HG03196 (cell line): ENCODE measurements around the gene TMEM52B.
A peak's percentile ranks its signal among the peaks of the same experiment; 100 is the strongest.

Experiments used
- ATAC-seq: cut with Tn5 transposase; IDR thresholded peaks from one replicate; pipeline ENCODE4 v1.9.1; 2021; ENCODE audit not compliant: unreplicated experiment

Gene TMEM52B

DNA sequence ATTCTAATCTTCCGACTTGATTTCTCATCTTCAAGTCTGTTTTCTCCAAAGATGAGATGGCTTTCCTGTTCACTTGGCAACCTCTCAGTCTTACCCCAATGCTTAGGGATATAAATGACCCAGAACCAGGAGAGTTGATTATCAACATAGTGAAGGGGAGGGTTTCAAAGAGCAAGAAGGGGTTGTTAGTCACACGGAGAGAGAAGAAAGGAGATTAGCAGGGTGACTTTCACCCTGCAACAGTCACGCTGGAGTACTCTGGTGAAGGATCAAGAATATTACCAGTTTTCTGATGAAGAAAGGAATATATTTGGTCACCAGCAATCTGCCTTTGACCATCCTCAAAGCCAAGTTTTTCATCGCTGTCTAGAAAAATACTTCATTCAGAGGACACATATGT is at the start of gene TMEM52B:
Gene TMEM52B (plus strand): TSS at position 212 of the 400 bp plus-strand sequence. CDS start 543 bp downstream, outside the sequence.
- ATAC-seq = no peak

- peak; percentile 71 for ATAC-seq
These were observed 48.8 kb upstream of the TMEM52B start, which contains the start of gene CLEC7A for GRCh38 chr12:10130042-10130441. Gene CLEC7A (minus strand): TSS chr12:10130199. CDS start chr12:10130082, 117 bp downstream.

DNA sequence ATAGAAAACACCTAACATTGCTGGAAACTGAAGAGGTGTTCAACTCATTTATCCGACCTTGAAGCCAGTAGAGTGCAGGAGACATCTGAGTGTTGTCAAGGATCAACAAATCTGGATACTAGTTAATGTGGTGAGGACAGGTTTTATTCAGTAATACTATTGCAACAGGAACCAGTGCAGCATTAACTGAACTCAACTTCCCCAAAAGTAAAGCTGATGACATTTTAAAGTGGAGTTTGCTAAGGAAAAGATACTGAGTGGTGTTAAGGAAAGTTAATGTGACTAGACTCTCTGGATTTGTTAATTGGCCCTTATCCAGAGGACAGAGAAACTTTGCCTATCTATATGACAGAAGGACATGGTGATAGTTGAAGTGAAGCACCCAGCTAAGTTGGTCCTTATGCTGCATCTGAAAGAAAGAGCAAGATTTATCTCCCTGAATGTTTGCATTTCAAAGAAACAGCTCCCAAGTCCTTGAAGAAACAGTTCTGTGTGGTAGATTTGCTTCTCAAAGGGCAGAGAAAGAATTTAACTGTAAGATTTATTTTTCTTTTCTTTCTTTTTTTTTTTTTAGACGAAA is 47.6 kb upstream of the TMEM52B start:
- ATAC-seq = no peak

GRCh38 chr12:10132850-10133370 is 45.9 kb upstream of the TMEM52B start:
- no peak for ATAC-seq

- ATAC-seq = no peak
These were observed 43.7 kb upstream of the TMEM52B start for GRCh38 chr12:10135126-10135525.

DNA sequence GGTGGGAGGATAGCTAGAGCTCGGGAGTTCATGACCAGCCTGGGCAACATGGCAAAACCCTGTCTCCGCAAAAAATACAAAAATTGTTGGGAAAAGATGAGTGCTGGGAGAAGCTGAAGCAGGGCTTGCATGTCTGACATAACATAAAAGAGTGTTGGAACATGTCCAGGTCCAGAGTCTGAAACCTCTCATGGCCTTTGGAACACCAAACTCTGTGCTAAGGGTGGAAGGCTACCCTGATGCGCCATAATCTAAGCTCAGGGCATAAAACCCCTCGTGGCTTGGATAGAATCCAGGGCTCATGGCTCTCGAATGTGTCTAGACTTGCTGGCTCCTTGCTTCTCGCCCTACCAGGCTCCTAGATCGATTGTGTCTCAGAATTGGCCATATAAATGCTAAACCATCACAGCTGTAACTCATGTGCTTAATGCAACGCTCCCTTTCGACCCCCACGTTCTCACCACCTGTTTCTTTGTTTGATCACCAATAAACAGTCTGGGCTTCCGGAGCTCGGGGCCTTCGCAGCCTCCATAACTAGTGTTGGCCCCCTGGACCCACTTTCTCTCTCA is 42.1 kb upstream of the TMEM52B start:
- ATAC-seq = no peak

DNA sequence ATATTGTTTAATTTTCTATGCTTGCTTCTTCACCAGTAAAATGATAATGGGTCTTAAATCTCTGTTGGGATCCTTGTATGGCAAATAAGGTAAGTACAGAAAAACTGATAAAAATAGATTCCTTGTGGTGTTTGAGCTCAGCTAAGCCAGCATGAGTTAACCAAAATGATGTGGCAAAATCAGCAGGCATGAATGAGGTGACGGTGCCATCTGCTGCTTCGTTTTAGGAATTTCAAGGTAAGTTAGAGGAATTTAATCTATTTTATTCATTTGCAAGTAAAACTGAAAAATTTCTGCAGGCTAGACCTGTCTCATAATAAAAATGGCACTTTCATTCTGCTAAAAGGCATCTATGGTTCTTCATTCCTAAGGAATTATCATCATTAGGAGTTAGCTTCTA is 38.8 kb upstream of the TMEM52B start:
- no peak for ATAC-seq

GRCh38 chr12:10142976-10143589 is 35.7 kb upstream of the TMEM52B start:
- ATAC-seq = no peak

GRCh38 chr12:10147714-10148403 is 31.0 kb upstream of the TMEM52B start:
- peak; percentile 69 for ATAC-seq

GRCh38 chr12:10151621-10152020 is 27.2 kb upstream of the TMEM52B start:
- ATAC-seq = no peak

DNA sequence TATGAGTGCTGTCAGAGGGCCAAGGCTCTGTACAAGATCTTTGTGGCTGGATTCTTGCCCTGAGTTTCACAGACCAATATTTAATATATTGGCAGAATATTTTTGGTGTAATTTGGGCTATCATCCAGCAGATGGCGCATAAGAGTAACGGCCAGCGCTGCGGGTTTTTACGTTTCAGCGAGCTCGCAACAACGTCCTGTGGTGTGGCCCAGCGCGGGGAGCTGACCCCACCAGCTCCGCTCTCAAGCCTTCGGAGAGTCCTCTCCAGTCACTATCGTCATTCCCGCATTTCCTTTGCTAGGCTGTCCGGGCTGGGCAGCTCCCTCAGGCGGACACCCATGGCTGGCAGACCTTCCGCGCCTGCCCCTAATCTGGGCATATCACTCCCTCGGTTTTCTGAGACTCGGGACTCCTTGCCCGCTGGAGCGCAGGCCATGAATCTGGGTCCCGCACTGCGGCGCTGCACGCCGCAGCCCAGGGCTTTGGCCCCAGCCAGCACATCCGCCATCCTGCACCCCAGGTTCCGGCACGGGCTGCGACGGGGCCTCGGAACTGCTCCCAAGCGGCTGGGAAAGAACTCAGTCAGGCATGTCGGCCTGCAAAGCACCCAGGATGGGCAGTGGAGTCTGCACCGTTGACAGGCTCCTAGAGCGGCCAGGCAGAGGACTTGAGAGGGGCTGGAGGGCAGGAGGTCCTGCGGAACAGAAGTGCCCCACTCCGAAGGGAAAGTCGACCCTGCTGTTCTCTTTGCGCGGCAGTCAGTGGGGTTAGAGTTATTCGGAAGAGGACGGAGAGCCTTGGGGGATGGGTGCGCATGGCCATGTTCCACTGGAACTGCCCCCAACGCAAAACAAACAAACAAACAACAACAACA is 25.3 kb upstream of the TMEM52B start:
- no peak for ATAC-seq

- ATAC-seq = no peak
These were observed 24.7 kb upstream of the TMEM52B start for GRCh38 chr12:10154145-10154496.

DNA sequence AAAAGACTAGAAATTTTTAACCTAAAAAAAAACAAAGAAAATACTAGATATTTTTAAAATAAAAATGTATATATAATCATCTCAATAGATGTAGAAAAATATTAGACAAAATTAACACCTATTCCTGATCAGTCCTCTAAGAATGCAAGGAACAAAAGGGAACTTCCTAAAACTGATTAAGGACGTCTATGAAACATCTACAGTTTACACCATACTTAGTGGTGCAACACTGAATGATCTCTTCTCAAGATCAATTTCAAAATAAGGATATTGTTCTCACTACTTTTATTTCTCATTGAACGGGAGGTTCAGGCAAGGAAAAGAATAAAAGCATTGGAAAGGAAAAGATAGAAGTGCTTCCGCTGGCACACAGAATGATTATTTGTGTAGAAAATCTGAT is 22.9 kb upstream of the TMEM52B start:
- no peak for ATAC-seq

GRCh38 chr12:10158406-10158805 is 20.4 kb upstream of the TMEM52B start:
- ATAC-seq = no peak

- no peak for ATAC-seq
These were observed 19.6 kb upstream of the TMEM52B start for GRCh38 chr12:10159280-10159679.

- ATAC-seq = no peak
These were observed 18.0 kb upstream of the TMEM52B start for GRCh38 chr12:10160617-10161385.

DNA sequence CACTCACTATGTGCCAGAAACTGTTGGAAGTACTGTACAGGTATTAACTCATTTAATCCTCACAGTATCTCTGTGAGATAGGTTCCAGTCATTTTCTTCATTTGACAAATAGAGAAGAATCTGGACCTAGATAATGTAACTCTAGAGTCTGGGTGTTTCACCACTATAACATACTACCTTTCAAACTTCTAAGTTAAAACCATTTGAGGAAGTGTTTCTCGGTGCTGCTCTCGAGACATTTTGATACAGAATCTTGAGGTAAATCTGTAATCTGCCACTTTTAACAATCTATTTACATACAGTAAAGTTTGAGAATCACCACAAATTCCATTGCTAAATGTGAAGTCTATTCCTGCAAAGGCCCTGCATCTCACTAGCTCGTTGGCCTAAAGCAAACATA is 15.7 kb upstream of the TMEM52B start:
- ATAC-seq = no peak

- no peak for ATAC-seq
These were observed 13.4 kb upstream of the TMEM52B start for GRCh38 chr12:10165421-10165820.

DNA sequence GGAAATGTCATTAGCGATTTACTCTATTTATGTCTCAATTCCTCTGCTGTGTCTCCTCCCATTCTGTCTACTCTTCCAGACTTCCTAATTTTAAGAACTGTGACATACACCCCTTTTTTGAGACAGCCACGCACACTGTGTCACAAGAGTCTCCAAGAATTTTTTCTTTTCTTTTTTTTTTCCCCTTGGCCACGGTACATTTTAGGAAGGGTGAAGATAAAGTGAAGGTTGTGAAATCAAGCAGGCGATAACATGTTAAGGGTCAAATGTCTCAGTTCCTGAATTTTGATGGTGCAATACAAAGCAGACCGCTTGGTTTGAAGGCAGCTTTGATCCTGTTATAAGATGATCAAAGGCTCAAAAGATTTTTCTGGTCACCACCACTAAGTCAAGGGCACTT is 11.2 kb upstream of the TMEM52B start:
- ATAC-seq = no peak

DNA sequence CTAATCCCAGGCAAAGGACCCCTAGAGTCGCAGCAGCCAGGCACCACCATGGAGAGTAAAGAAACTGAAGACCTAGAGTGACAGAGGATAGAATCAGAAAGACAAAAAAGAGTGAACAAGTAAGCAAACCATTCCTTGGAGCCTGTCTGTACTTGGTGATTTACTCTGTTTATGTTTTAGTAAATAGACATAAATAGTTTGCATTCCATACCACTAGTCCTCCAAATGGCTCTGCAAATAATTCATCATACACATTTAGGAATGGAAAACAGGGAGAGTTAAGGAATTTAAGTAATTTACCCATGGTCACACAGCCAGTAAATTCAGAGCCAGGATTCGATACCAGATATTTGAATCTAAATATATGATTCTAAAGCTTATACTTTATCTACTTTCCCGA is 9.7 kb upstream of the TMEM52B start:
- no peak for ATAC-seq
